GM12878 (cell line): Measurements from ENCODE around the gene NTSR1. TPM values are rescaled to one million over a fixed set of nuclear protein-coding genes. Genes with fewer than 3 reads are reported as not detected.

Source experiments
- ATAC-seq: fragments of 200-7000 bp; cut with Tn5 transposase; 3 replicates; pipeline ENCODE4 v1.9.1; 2020; ENCODE audit warnings: mild to moderate bottlenecking, moderate library complexity
- BruUV-seq: library from RNA; stranded (reverse); fragments of 400-500 nt; replicated peaks from 2 replicates; lab custom pipeline; 2021; lab: Mats Ljungman, UMichigan
- CTCF ChIA-PET: fragments of 300-600 bp; sonication (Branson Sonifier 250); formaldehyde crosslinking; extraction: SDS; loops from one replicate; lab custom pipeline; 2021; ENCODE audit warnings: inconsistent platforms; lab: Yijun Ruan, JAX
- POLR2A ChIA-PET: fragments of 350-600 bp; formaldehyde crosslinking; extraction: SDS; loops from one replicate; lab custom pipeline; 2021; ENCODE audit warnings: inconsistent platforms; lab: Charles Lee
- RAD21 ChIA-PET: fragments of 300-600 bp; sonication (Branson Sonifier 250); formaldehyde crosslinking; loops from one replicate; lab custom pipeline; 2023; ENCODE audit warnings: antibody characterized with exemption; ENCODE audit not compliant: unreplicated experiment; lab: Charles Lee
- SMC1A ChIA-PET: fragments of 300-600 bp; sonication (Branson Sonifier 250); formaldehyde crosslinking; loops from one replicate; lab custom pipeline; 2023; ENCODE audit not compliant: unreplicated experiment, uncharacterized antibody; lab: Charles Lee
- DNase-seq: peaks from one replicate; pipeline ENCODE4 v3.0.0-alpha.2; 2011; ENCODE audit warnings: low read depth, low spot score
- FAIRE-seq: peaks from 3 replicates; lab custom pipeline; 2011; peaks lifted over from hg19 to GRCh38; lab: Jason Lieb, UNC
- H2AFZ ChIP-seq: 2 replicates; pipeline ENCODE4 v1.6.0; 2011; ENCODE audit warnings: low read depth, low read length, control low read depth; ENCODE audit not compliant: control insufficient read depth
- H3K27ac ChIP-seq: 2 replicates; pipeline ENCODE4 v1.5.1; 2011; ENCODE audit warnings: control low read depth; ENCODE audit not compliant: control insufficient read depth, insufficient read depth
- H3K27me3 ChIP-seq, 2 experiments: replicated peaks in 1 of 2; 2 replicates each; pipeline versions ENCODE4 v1.6.0 to v1.6.1; 2011; ENCODE audit warnings: low read length in 1 of 2; ENCODE audit not compliant: control insufficient read depth in 2 of 2, insufficient read depth in 2 of 2
- H3K36me3 ChIP-seq, 2 experiments: 2 replicates each; pipeline ENCODE4 v1.5.1; 2011; ENCODE audit warnings: low read length in 1 of 2; ENCODE audit not compliant: control insufficient read depth in 2 of 2, insufficient read depth in 2 of 2
- H3K4me1 ChIP-seq: 2 replicates; pipeline ENCODE4 v1.6.1; 2011; ENCODE audit warnings: mild to moderate bottlenecking, low read length, moderate library complexity, mixed read lengths; ENCODE audit not compliant: control insufficient read depth, insufficient read depth
- H3K4me2 ChIP-seq: 2 replicates; pipeline ENCODE4 v1.6.0; 2011; ENCODE audit warnings: control low read depth; ENCODE audit not compliant: control insufficient read depth, insufficient read depth
- H3K4me3 ChIP-seq: fragments of 200-600 bp; sonication (generic); 2 replicates; pipeline ENCODE4 v1.5.1; 2016
- H3K79me2 ChIP-seq: 2 replicates; pipeline ENCODE4 v1.6.0; 2011; ENCODE audit warnings: low read length; ENCODE audit not compliant: control insufficient read depth, insufficient read depth
- H3K9ac ChIP-seq: 2 replicates; pipeline ENCODE4 v1.8.0; 2011; ENCODE audit warnings: low read length, control low read depth, mixed read lengths; ENCODE audit not compliant: control insufficient read depth, insufficient read depth
- H3K9me3 ChIP-seq: replicated peaks from 3 replicates; pipeline ENCODE4 v1.5.1; 2011; ENCODE audit warnings: mild to moderate bottlenecking, low read length; ENCODE audit not compliant: control insufficient read depth, insufficient read depth
- H4K20me1 ChIP-seq: 2 replicates; pipeline ENCODE4 v1.6.0; 2011; ENCODE audit not compliant: control insufficient read depth, insufficient read depth
- CEBPZ ChIP-seq: fragments of 150-350 bp; IDR thresholded peaks from 2 replicates; pipeline ENCODE4 v1.6.1; 2016; ENCODE audit warnings: low read depth, low read length
- CHD2 ChIP-seq: IDR thresholded peaks from 2 replicates; pipeline ENCODE4 v1.6.1; 2011; ENCODE audit warnings: low read depth, low read length, improper control_type of control experiment, borderline replicate concordance
- CREM ChIP-seq: IDR thresholded peaks from 2 replicates; pipeline ENCODE4 v1.6.1; 2014; ENCODE audit warnings: antibody characterized with exemption, low read depth
- HDGF ChIP-seq: fragments of 450-650 bp; IDR thresholded peaks from 2 replicates; pipeline ENCODE4 v1.6.1; 2016; ENCODE audit warnings: antibody characterized with exemption
- IKZF2 ChIP-seq, 2 experiments: fragments of 450-650 bp; IDR thresholded peaks; 2 replicates each; pipeline ENCODE4 v1.6.1; 2017; ENCODE audit warnings: mild to moderate bottlenecking in 2 of 2, moderate library complexity in 2 of 2
- KDM1A ChIP-seq: fragments of 200-600 bp; sonication (generic); IDR thresholded peaks from 2 replicates; pipeline ENCODE4 v1.6.1; 2016; ENCODE audit warnings: borderline replicate concordance
- MXI1 ChIP-seq: fragments of 150-350 bp; IDR thresholded peaks from 2 replicates; pipeline ENCODE4 v1.6.1; 2011; ENCODE audit warnings: low read depth, mild to moderate bottlenecking, inconsistent platforms, low read length, improper control_type of control experiment
- NFIC ChIP-seq: IDR thresholded peaks from 2 replicates; pipeline ENCODE4 v1.6.1; 2012; ENCODE audit warnings: low read depth, mild to moderate bottlenecking, inconsistent platforms, low read length, moderate library complexity
- NR2C2 ChIP-seq: IDR thresholded peaks from 2 replicates; pipeline ENCODE4 v1.6.1; 2011; ENCODE audit warnings: borderline replicate concordance, low read depth; ENCODE audit not compliant: control insufficient read depth, insufficient read length
- PML ChIP-seq: IDR thresholded peaks from 2 replicates; pipeline ENCODE4 v1.6.1; 2012; ENCODE audit warnings: low read length, inconsistent platforms
- POLR2AphosphoS5 ChIP-seq: IDR thresholded peaks from 2 replicates; pipeline ENCODE4 v1.6.1; 2011; ENCODE audit warnings: mild to moderate bottlenecking, low read length, inconsistent platforms
- RB1 ChIP-seq: fragments of 450-650 bp; formaldehyde crosslinking; IDR thresholded peaks from 2 replicates; pipeline ENCODE4 v1.6.1; 2017; ENCODE audit warnings: mild to moderate bottlenecking, borderline replicate concordance
- SMC3 ChIP-seq: IDR thresholded peaks from 2 replicates; pipeline ENCODE4 v1.6.1; 2011; ENCODE audit warnings: low read length, improper control_type of control experiment, borderline replicate concordance
- SRF ChIP-seq, 2 experiments: IDR thresholded peaks; 2 replicates each; pipeline ENCODE4 v1.6.1; 2011; ENCODE audit warnings: low read depth in 2 of 2, low read length in 2 of 2, mild to moderate bottlenecking in 1 of 2, moderate library complexity in 1 of 2
- ZNF217 ChIP-seq: fragments of 450-650 bp; IDR thresholded peaks from 2 replicates; pipeline ENCODE4 v1.6.1; 2017; ENCODE audit warnings: antibody characterized with exemption, mild to moderate bottlenecking
- ZZZ3 ChIP-seq: IDR thresholded peaks from 2 replicates; pipeline ENCODE4 v1.6.1; 2011; ENCODE audit warnings: low read depth; ENCODE audit not compliant: control insufficient read depth, insufficient read length
- WGBS: methylation state at CpG from one replicate; pipeline ENCODE4 v1.1.6; 2016; ENCODE audit warnings: low lambda C conversion rate; ENCODE audit not compliant: insufficient replicate concordance, insufficient coverage; ENCODE audit errors: missing lambda C conversion rate; 5-methylcytosine and 5-hydroxymethylcytosine counted together
- in situ Hi-C: fragments of 300-500 bp; cut with MboI; formaldehyde crosslinking; loops from 9 replicates; pipeline ENCODE4 v1.14.3; 2018; ENCODE audit warnings: mixed read lengths
- intact Hi-C: fragments of 100-400 bp; cut with micrococcal nuclease; formaldehyde crosslinking; loops from one replicate; pipeline ENCODE4 v1.14.2; 2022; ENCODE audit not compliant: unreplicated experiment
- polyA plus RNA-seq, 11 experiments: library from polyadenylated mRNA; depleted of rRNA in 4 of 11; unstranded in 6 of 11; stranded (reverse) in 5 of 11; fragments of >200 nt; fragmentation: Nextera tagmentation in 4 of 11; fragmentation: Illumina TruSeq in 1 of 11; extraction: Ambion mirVana in 4 of 11; extraction: Trizol in 1 of 11; gene quantifications; 1 replicate in 1 of 11; 2 replicates in 10 of 11; pipeline versions ENCODE4 v1.2.1 to v1.2.3, GENCODE V29; 2011 to 2016; ENCODE audit warnings: inconsistent platforms in 2 of 11, missing spikeins in 2 of 11, low read depth in 1 of 11
- total RNA-seq, 4 experiments: library from RNA; depleted of rRNA in 3 of 4; stranded (reverse); fragments of >200 nt in 3 of 4; fragmentation: Illumina TruSeq in 1 of 4; extraction: Trizol in 1 of 4; gene quantifications; 2 replicates each; pipeline versions ENCODE4 v1.2.1 to v1.2.3, GENCODE V29; 2013 to 2021

The NTSR1 gene
- total and polyA plus RNA-seq, 10 of the 15 experiments (the other 5 are each of a cell fraction or from before 2014, with no cell fraction given) = not detected

DNA sequence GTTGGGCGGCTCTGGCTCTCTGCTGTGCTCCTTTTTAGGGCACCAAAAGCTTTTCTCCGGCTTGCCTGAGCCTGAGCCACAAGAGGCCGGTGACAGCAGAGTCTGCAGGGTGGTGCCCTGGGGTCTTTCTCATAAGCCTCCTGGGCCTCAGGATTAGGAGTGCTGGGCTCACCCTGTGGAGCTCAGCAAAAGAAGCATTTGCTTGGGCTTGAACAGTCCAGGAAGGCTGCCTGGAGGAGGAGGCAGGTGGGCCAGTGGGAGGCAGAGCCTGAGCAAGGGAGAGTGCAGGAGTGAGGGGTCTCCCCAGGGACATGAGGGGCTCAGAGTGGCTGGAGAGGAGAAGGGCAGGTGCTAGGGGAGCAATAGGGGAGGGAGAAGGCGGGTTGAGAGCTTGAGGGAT, 54.8 kb downstream of the NTSR1 start:
- Histone ChIP-seq H4K20me1 (no peaks in the 10 kb centered on the region), H3K4me1 (no peaks in the 10 kb centered on the region)
- no peak for FAIRE-seq
- no peak for TF ChIP-seq CHD2
- TF ChIP-seq SMC3 = no peak
- no peak for TF ChIP-seq ZZZ3
- no peak for TF ChIP-seq RB1
- no peak for TF ChIP-seq PML
- TF ChIP-seq, all 136 proteins: peak for 0
- H3K27me3 ChIP-seq = peaks cover 0 to 1% of the 10 kb centered on the region in 2 experiments; a peak in 2 of 4 replicates
- 25% methylated on average over 4 of the region's 4 CpGs for whole genome bisulfite sequencing
- no TSS peak for BruUV-seq
- ChIA-PET CTCF (interaction anchor here (0.5 to 0.6 kb wide), 2 partner anchors 512 to 730 kb away, joined by 3 to 4 read pairs; no protein-coding TSS in a partner anchor), POLR2A (no interaction called here), SMC1A (no interaction called here), RAD21 (no interaction called here)
- DNase-seq (no peak), ATAC-seq (no peak)
- H3K9me3 ChIP-seq = no peaks in the 10 kb centered on the region
- no peak overlapping the region for H3K4me3 ChIP-seq
- intact Hi-C loops = no loop called here
- H2AFZ ChIP-seq = no peak overlapping the region
- H3K4me2 ChIP-seq = no peak overlapping the region
- H3K36me3 ChIP-seq = no peaks in the 10 kb centered on the region
- no peaks in the 10 kb centered on the region for H3K79me2 ChIP-seq
- no peak overlapping the region for H3K27ac ChIP-seq
- no peak overlapping the region for H3K9ac ChIP-seq
- in situ Hi-C loops = no loop called here

- in situ Hi-C loops = no loop called here
- DNase-seq (no peak), ATAC-seq (no peak), FAIRE-seq (no peak)
- Histone ChIP-seq H3K27ac (no peak overlapping the region), H4K20me1 (no peaks in the 10 kb centered on the region), H3K4me3 (no peak overlapping the region), H2AFZ (no peak overlapping the region), H3K9me3 (no peaks in the 10 kb centered on the region), H3K4me1 (no peaks in the 10 kb centered on the region), H3K27me3 (peaks cover 0 to 1% of the 10 kb centered on the region in 2 experiments; a peak in 2 of 4 replicates), H3K9ac (no peak overlapping the region), H3K4me2 (no peak overlapping the region), H3K36me3 (no peaks in the 10 kb centered on the region), H3K79me2 (no peaks in the 10 kb centered on the region)
- ChIA-PET POLR2A (no interaction called here), CTCF (no interaction called here), RAD21 (no interaction called here), SMC1A (no interaction called here)
- BruUV-seq = no TSS peak
- intact Hi-C loops = no loop called here
- 56% methylated on average over 26 of the region's 26 CpGs for whole genome bisulfite sequencing
- TF ChIP-seq POLR2AphosphoS5 (no peak), SRF (IDR thresholded peaks at IDR 0.05; ENCODE audit: low read depth in 2 of 2, low read length in 2 of 2) (no peak), NFIC (no peak), ZNF217 (no peak), CREM (no peak), HDGF (no peak), NR2C2 (no peak), CEBPZ (no peak), IKZF2 (IDR thresholded peaks at IDR 0.05) (no peak), KDM1A (no peak), MXI1 (no peak)
Measured at GRCh38 chr20:62764156-62764935, 55.7 kb downstream of the NTSR1 start.
